ENCODE measurements around the gene UNC119. TPM values are rescaled to one million over a fixed set of nuclear protein-coding genes. Genes with fewer than 3 reads are reported as not detected.

UNC119 gene
- total RNA-seq: 35.9 and 41.8 TPM in 2 replicates

DNA sequence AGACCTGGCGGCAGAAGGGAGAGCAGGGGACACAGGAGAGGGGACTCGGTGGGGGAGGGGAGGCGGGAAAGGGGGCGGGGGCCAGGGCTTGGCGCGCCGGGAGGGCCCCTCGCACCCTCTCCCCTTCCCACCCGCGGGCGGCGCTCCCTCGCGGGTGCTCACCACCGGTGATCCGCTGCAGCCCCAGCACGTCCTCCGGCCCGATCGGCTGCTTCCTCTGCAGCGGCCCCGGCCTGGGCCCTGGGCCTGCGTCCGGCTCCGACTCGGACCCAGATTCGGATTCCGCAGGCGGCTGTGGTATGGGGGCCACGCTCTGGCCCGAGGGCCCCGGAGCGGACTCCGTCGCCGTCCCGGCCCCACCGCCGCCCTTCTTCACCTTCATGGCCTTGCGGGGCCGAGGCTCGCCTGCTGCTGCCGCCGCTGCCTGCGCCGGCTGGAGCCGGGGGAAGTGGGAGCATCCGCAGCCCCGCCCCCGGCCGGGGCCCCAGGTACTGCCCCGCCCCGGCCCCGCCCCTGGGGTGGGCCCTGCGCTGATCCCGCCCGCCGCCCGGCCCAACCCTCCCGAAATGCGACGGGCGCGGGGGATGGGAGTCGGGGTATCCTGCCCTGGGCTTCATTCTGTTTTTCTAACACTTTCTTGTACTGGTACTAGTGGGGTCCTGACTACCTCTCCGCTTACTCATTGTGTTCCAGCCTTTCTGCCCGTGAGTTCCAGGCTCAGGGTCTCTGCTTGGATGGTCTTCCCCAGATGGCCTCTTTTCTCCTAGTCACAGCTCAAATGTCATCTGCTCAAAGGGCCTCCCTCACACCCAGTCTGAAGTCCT lies at the start of gene UNC119:
Gene UNC119, minus strand, starts transcription at position 449 of the 824 bp plus-strand sequence. Its CDS starts 67 bp downstream, at position 382.

GRCh38 chr17:28598799-28599310 lies 46.4 kb upstream of the UNC119 start, which contains the start of gene SPAG5:
Gene SPAG5, minus strand, starts transcription at chr17:28599025. Its CDS starts 79 bp downstream, at chr17:28598946.

DNA sequence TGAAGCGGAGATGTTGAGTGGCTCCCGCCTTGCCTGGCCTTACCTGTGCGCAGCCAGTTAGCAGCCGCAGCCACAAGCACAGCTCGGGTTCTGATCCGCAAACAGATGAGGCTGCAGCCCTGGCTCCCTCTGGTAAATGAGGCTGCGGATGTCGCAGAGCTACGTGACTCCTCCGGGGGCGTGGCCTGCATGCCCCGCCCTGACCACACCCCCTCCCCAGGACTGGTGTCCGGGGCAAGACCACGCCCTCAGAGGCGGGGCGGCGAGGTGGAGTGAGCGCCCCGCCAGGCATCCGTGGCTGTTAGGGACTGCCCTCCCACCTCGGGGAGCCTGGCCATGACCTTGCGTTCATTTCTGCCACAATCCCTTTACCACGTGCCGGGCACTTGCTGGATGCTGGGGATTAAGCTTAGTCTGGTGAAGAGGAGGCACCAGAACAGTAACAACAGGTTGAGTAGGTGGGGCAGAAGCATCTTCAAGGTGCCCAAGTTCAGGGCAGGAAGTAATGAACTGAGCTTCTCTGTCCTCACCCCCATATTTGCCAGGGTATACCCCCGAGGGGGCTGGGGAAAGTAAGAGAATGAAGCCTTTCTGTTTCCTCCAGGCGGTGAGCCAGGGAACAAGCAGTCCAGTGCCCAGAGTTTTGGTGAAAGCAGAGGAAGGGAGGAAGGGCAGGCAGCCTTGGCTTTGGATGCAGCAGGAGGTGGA lies 24.5 kb upstream of the UNC119 start, which contains the start of gene ALDOC:
Gene ALDOC, minus strand, starts transcription at position 138 of the 708 bp plus-strand sequence. CDS start 1,363 bp downstream, outside the sequence.

GRCh38 chr17:28571361-28572122 lies 19.1 kb upstream of the UNC119 start, which contains the start of gene PIGS:
Gene PIGS, minus strand, starts transcription at chr17:28571524. Its CDS starts 28 bp downstream, at chr17:28571496.

DNA sequence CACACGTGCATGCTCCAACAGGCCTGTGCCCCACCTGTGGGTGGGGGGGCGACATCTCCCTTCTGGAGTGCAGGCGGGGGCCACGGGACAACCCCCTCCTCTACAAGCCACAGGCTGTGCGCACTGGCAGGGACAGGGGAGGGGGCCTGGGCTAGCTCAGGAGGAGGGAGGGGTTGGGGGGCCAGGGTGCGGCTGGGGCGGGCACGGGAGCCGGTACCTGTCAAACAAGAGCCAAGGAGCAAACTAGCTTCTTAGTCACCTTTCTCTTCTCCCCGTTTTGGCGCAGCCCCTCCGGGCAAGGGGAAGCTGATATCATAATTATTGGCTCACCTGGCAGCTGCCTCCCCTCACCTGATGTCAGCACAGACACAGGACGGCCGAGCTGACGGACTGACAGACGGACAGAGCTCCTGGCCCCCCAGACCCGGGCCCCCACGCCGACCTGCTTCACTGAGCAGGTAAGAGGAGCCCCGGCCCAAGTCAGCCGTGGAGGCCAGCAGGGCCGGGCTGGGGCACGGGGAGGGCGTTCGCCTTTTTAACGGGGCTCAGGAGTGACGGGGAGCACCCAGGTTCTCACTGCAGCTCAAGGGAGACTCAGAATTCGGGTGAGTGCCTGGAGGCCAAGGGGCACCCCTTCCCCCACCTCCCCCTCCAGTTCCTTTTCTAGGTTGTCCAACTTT lies 46.3 kb downstream of the UNC119 start, which contains the start of gene FOXN1:
Gene FOXN1, plus strand, starts transcription at position 363 of the 680 bp plus-strand sequence. CDS start 17,622 bp downstream, outside the sequence.

Other genes starting within 250 kb of the UNC119 start
- 7.8 TPM in 2 replicates for gene TMEM97, start 233.4 kb downstream of the UNC119 start, total RNA-seq
- 44.9 and 56.0 TPM in 2 replicates for gene IFT20, start 217.2 kb downstream of the UNC119 start, total RNA-seq
- 35.6 and 44.3 TPM in 2 replicates for gene TNFAIP1, start 216.9 kb downstream of the UNC119 start, total RNA-seq
- gene POLDIP2, start 195.1 kb downstream of the UNC119 start, total RNA-seq: 81.4 and 95.5 TPM in 2 replicates
- not detected in 2 replicates for gene SEBOX, start 187.4 kb downstream of the UNC119 start, total RNA-seq
- 1.7 and 3.4 TPM in 2 replicates for gene VTN, start 182.3 kb downstream of the UNC119 start, total RNA-seq
- 14.2 and 14.9 TPM in 2 replicates for gene SARM1, start 180.9 kb downstream of the UNC119 start, total RNA-seq
- gene SLC46A1, start 146.4 kb downstream of the UNC119 start, total RNA-seq: 11.4 and 16.4 TPM in 2 replicates
- not detected in 2 replicates for gene SLC13A2, start 79.0 kb downstream of the UNC119 start, total RNA-seq
- not detected in 2 replicates for gene FOXN1, start 46.3 kb downstream of the UNC119 start, total RNA-seq
- gene PIGS, start 18.9 kb upstream of the UNC119 start, total RNA-seq: 117 and 163 TPM in 2 replicates
- 230 and 260 TPM in 2 replicates for gene ALDOC, start 24.3 kb upstream of the UNC119 start, total RNA-seq
- 6.0 and 13.3 TPM in 2 replicates for gene SPAG5, start 46.4 kb upstream of the UNC119 start, total RNA-seq
- gene RSKR, start 61.6 kb upstream of the UNC119 start, total RNA-seq: 8.4 and 9.5 TPM in 2 replicates
- gene BLTP2, start 92.5 kb upstream of the UNC119 start, total RNA-seq: 164 and 202 TPM in 2 replicates
- gene SDF2, start 109.3 kb upstream of the UNC119 start, total RNA-seq: 41.8 and 52.4 TPM in 2 replicates
- 82.4 and 86.2 TPM in 2 replicates for gene SUPT6H, start 109.6 kb upstream of the UNC119 start, total RNA-seq
- gene PROCA1, start 159.3 kb upstream of the UNC119 start, total RNA-seq: 0.85 and 1.6 TPM in 2 replicates
- gene RAB34, start 165.2 kb upstream of the UNC119 start, total RNA-seq: 104 and 121 TPM in 2 replicates
- 502 and 593 TPM in 2 replicates for gene RPL23A, start 167.4 kb upstream of the UNC119 start, total RNA-seq
- 3.6 and 6.1 TPM in 2 replicates for gene TLCD1, start 173.6 kb upstream of the UNC119 start, total RNA-seq
- 3.8 and 5.4 TPM in 2 replicates for gene NEK8, start 176.2 kb upstream of the UNC119 start, total RNA-seq
- gene TRAF4, start 191.4 kb upstream of the UNC119 start, total RNA-seq: 15.6 and 32.4 TPM in 2 replicates